Stimulated activated CD4-positive, alpha-beta T cell treated with anti-CD3 and anti-CD28 coated beads, TNF-alpha, amount 100 ng/mL, for 24 hours (primary cell): ENCODE results near the gene ZNF777.
"Not testable (repeated sequence)": the region's sequence is repeated elsewhere in the genome, so short reads cannot be mapped to it uniquely, and the experiment has no call there.

ENCODE experiments used
- DNase-seq, 3 experiments: peaks; one replicate each; pipeline ENCODE4 v3.0.0-alpha.2; 2020; ENCODE audit warnings: low read depth in 3 of 3

ZNF777 gene

DNA sequence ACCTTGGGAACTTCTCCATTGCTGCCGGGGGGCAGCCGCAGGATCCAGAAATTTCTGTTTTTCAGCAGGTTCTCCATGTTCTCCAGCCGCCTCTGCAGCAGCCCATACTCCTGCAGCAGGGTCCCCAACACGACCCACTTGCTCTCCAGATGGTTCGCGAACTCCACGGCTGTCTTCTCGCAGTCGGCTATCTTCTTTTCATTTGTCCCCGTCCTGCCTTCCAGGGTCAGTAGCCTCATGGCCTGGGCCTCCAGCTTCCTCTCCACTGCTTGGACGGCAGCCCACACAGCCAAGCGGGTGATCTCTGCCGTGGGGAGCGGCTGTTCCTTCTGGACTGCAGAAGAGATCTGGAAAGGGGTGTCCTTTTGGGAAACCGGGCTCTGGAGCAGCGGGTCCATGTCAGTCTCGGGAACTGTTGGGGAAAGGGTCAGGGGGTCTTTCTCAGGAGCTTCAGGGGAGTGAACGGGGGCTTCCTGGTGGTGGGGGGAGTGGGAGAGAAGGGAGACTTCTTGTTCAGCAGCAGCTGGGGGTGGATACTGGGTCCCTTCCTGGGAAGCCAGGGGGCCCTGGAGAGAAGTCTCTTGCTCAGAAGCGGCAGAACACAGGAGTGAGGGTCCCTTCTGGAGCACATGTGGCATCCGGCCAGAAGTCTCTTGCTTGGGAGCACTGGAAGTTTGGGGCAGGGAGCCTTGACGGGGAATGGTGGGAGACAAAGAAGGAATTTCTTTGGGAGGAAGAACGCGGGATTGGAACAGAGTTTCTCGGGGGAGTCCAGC lies 5.5 kb downstream of the ZNF777 start:
- no peak for DNase-seq

DNA sequence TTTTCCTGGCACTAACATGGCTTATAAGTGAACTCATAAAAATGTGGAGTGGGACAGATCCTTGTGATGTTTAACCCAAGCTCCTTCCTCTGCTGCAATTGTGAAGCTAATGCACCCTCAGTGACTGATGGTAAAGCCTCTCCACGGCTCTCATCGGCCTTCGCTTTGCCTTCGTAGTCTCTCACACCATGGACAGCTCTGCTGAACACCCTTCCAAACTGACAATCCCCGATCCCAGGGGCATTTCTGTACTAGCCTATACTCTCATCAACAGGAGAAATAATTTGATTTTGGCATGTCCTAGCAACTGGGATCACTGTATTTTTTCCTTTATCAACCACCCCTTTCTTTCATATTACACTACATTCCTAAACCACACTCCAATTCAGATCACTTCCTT lies 6.1 kb downstream of the ZNF777 start:
- no peak for DNase-seq

DNA sequence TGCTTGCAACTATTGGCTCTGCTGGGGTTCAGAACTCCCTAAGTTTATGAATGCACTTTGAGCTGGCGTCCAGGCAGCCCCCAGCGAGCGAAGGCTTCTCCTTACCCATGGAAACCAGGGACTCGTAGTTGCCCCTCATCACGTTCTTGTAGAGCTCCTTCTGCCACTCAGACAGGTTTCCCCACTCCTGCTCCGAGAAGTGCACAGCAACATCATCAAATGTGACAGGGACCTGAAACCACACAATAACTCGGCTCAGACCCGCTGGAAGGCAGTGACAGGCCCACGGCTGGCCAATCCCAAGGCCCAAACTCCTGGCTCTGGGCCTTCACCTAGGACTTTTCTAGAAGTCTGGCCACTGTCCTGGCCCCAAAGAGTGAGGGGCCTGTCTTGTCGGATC lies 6.9 kb downstream of the ZNF777 start:
- DNase-seq, result no peak

DNA sequence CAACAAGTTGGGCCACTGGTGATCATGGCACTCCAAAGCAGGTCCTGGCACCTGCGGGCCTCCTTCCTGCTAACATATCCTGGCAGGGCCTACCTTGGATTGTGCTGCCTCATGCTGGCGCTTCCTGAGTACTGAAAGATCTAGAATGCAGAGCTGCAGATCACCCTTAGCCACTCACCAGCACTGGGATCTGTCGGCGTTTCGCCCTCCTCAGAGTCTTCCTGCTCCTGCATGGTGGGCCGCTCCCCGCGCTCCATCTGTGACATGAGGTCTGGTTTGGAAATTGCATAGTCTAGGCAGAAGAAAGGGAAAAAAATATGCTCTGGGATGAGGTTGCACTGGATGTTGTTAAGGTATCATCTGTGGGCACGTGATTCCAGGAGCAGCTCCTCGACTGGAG lies 10.0 kb downstream of the ZNF777 start:
- no peak for DNase-seq

DNA sequence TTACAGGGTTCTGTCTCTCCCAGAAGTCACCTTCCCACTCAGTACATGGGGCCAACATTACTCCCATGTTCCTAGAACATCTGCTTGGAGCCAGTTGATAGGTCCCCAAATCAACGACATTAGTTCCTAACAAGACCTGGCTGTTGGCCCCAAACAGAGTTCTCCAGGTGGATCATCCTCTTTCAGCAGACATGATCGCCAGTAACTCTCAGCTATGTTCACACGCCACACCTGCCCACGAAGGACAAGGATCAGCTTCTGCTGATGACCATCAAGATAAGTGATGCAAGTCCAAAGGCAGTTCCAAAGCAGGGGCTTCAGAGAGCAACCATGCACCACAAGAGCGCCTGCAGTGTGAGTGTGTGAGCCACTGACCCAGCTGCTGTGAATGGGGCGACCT lies 11.0 kb downstream of the ZNF777 start:
- DNase-seq, result no peak

DNA sequence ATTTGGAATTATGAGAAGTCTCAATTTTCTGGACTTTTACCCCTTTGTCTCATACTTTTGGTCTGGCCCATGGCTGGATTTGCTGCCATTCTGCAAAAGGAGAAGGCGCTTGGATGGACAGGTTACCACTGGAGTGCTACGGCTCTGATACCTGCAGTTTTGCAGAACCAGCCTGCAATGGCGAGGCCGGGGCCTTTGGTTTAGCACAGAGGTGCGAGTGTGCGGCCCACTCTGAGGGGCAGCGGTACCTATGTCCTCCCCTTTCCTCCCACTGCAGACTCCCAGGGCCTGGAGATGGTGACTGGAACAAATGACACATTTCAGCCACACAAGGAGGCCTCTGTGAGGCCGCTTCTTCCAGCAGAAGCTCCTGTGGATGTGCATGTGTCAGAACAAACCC lies 11.9 kb downstream of the ZNF777 start:
- DNase-seq, result no peak

DNA sequence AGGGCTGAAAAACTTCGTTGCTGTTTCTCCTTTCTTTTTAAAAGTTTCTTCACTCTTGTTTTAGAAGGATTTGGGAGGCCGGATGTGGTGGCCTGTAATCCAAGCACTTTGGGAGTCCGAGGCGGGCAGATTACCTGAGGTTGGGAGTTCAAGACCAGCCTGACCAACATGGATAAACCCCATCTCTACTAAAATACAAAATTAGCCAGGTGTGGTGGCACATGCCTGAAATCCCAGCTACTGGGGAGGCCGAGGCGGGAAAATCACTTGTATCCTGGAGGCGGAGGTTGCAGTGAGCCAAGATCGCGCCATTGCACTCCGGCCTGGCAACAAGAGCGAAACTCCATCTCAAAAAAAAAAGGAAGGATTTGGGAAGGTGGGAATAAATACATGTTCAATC lies 14.8 kb downstream of the ZNF777 start:
- DNase-seq, result not testable (repeated sequence)

DNA sequence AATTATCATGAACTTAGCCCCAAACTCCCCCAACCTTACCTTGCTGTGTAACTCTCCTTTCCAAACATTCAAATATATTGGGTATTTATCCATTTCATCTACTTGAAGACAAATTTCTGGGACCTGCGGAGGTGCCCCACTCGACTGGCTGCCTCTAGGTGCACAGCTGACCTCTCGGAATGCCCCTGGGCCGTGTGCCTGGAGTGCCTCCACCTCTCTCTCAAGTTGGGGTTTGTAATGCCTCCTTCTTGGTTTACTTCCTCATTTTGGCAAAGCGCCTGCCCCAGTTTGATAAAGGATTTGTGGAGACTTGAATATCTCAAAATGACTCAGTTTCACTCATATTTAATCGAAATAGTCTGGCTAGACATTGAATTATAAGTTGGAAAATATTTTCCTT lies 16.6 kb downstream of the ZNF777 start:
- no peak for DNase-seq

DNA sequence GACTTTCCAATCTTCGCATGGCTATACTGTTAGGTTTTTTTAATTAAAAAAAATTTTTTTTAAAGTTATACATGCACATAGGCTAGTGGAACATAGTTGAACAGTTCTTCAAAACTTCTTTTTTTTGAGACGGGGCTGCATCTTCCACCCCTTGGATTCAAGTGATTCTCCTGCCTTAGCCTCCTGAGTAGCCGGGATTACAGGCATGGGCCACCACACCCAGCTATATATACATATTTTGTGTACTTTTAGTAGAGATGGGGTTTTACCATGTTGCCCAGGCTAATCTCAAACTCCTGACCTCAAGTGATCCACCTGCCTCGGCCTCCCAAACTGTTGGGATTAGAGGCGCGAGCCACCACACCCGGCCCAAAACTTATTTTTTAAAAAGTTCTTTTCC lies 17.3 kb downstream of the ZNF777 start:
- DNase-seq, result no peak

DNA sequence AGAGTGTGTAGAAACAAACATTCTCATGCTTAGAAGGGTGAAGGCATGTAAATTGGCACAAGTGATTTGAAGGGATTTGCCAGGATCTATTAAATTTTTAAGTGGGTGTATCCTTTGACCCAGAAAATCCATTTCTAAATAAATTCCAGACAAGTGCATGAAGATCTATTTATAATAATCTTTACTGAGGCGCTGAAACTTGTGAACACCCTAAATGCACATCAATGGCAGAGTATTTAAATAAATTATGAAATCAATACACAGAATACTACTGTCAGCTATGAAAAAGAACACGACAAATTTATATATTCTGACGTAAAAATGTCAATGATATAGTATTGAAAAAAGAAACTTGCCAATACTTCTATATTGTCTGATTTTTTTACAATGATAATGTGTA lies 17.9 kb downstream of the ZNF777 start:
- DNase-seq, result no peak

DNA sequence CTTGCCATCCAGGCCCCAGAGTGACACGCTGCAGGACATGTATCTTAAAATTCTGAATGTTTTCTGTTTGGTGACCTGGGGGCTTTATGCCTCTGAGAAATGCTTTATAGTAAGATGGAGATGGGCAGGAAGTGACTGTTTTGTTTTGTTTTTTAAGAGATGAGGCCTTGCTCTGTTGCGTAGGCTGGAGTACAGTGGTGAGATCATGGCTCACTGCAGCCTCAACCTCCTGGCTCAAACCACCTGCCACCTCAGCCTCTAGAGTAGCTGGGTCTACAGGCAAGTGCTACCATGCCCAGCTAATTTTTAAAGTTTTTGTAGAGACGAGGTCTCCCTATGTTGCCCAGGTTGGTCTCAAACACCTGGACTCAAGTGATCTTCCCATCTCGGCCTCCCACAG lies 20.6 kb downstream of the ZNF777 start:
- no peak for DNase-seq

DNA sequence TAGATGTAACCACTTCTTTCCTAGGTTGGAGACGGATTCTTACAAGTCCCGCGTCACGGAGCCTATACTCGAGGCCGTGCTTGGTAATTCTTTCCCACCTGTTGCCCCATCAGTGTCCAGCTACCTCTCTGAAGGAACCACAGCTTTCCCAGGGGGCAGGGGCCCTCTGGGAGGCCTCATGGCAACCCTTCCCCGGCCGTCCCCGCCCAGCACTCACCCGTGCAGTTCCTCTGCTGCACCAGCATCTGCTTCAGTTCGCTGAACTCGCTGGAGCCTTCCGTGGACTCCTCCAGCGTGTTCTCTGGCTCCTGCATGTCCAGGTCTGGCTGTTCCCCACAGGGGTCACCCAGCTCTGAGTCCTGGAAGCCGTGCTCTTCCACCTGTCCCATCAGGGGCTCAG lies 24.5 kb downstream of the ZNF777 start:
- DNase-seq, result no peak

DNA sequence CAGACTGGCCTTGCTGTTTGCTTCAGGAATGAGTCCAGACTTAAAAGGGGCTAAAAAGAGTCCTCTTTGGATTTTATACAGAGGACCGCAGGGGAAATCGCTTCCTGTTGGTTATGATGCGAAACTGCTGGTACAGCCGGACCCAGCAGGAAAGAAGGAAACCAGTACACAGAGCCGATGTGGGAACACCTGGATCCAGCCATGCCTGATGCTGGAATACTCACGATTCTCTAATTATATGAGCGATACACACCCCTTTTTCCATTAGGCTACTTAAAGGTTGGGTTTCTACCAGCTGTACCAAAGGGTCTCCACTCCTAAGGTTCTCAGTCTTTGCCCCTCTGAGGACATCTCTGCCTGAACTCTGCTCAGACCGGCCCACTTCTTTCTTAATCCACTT lies 27.7 kb downstream of the ZNF777 start:
- no peak for DNase-seq

DNA sequence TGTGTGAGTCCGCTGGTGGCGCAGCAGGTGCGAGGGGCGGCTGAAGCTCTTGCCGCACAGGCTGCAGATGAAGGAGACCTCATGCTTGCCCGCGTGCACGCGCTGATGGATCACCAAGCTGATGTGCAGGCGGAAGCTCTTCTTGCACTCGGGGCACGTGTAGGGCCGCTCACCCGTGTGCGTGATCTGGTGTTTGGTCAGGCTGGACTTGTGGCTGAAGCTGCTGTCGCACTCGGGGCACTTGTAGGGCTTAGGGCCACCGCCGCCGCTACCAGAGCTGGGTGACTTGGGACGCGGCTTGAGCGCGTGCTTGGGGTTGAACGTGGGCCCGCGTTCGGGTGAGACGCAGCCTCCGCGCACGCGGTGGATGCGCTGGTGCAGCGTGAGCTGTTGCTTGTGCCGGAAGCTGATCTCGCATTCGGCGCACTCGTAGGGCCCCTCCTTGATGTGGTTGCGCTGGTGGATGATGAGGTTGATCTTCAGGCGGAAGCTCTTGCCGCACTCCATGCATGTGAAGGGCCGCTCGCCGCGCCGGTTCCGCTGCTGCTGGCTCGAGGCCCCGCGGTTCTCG lies 28.7 kb downstream of the ZNF777 start:
- no peak for DNase-seq

DNA sequence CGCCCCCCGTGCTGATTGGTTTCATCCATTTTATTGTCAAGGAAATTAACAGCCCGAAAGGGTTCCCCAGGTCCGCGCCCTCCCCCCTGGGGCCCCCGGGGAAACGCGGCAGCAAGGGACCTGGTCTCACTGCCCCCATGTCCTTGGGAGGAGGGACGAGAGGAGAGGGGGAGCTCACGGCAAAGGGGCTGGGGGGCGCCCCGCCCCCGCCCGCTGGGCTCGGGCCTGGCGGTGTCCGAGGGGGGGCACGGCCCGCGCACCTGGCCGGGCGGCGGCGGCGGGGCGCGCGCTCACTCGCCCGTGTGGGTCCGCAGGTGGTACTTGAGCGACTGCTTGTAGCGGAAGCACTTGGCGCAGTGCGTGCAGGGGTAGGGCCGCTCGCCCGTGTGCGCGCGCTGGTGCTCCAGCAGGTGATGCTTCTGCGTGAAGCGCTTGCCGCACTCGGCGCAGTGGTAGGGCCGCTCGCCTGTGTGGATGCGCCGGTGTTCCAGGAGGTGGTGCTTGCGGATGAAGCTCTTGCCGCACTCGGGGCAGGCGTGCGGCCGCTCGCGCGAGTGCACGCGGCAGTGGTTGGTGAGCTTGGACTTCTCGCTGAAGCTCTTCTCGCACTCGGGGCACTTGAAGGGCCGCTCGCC lies 29.3 kb downstream of the ZNF777 start:
- no peak for DNase-seq

DNA sequence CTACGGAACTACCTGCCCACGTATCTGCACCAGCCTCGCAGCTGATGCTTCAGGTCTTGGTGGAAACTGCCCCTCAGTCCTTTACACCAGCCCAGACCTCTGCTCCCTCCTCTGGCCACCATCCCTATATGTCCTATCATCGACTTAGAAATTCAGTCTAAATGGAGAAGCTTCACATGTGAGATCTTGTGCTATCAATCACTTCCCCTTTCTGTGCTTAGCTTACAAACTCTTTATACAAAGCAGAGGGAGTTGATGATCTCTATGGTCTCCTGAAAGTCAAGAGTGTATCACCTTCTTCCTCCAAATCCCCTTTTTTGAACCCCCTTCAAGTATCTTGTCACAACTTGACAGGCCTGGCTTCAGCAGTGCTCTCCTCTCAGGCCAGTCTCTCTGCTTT lies 30.7 kb downstream of the ZNF777 start:
- no peak for DNase-seq

DNA sequence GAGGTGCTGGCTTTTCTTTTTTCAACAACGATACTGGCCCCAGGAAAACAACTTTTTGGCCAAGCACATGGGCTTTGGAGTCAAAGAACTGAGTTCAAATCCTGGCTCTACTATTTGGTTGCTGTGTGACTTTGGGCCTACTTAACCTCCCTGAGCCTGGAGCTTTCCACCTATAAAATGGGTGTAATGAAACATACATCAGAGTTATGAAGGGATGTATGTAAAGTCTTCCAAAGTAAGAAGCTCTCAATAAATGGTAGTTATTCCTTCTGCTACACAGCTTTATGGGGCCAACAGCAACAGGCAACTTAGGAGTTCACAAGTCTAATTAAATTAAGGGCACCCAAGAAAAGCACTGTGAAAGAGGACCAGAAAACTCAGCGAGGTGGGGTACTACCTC lies 33.0 kb downstream of the ZNF777 start:
- no peak for DNase-seq

DNA sequence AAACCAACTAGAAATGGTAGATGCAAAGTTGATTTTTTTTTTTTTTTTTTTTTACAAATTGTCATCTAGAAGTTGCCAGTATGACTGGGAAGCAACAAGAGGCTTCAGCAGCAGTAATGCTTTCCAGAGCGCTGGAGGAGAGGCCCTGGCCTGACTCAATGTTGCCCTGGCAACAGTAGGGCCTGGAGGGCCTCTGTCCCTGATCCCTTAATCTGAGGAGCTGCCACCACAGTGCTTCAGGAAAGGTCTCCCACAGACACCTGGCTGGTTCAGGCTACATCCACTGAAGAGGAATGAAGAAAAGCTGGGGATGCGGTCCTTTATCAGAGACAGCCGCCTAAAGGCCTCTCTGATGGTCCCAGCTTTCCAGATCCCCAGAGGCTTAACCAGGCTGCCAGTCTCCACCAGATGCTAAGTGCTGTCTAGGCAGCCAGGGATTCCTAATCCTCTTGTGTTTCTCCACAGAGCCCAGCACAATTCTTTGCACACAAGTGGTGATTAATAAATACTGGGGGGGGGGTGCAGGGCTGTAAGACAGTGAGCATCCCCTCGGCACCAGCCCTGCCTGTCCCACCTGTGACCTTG lies 33.7 kb downstream of the ZNF777 start:
- no peak for DNase-seq

DNA sequence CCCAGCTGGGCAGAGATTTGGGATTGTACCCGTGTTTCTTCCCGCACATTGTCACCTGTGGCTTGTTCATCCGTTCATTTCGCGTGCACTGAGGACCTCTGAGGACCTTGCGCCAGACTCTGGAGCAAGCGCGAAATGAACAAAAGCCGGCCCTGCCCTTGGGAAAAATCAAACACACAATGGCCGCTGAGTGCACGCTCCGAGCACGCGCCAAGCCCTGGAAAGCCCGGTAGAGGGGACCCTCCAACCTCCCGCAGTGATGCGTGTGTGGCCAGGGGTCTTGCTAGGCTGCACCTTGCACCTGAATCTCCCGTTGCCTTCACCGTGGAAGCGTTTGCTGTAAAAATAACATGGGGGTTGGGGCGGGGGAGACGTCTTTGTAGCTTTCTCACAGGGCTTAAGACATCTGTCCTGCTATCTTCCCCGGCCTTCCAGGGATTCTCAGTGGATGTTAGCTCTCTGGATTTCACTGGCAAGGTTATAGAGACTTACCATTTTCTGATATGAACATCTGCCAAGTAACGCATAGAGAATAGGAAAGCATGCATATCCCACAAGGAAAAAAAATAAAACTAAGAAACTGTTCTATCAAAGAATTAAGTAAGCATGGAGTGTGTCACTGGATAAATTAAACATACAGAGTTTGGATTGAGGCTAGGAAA lies 37.3 kb downstream of the ZNF777 start:
- no peak for DNase-seq

DNA sequence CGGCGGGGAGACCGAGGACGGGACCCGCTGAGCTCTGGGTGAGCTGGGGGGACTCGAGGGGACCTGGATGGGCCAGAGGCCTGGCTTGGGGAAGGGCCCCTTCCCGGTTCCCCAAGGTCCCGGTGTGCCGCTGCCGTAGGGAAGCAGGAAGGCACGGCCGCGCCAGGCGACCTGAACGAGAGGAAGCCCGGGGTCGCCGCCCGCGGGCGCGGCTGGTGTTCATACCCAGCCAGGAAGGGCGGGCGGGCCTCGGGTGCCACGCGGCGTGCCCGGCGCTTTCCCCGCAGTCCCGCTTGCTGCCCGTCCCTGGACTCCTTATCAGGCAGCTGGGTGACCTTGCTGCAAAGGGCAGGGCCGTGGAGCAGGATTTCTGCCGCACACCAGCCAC lies 38.0 kb downstream of the ZNF777 start:
- DNase-seq, result peak in 1 of 3 experiments; percentile 34

DNA sequence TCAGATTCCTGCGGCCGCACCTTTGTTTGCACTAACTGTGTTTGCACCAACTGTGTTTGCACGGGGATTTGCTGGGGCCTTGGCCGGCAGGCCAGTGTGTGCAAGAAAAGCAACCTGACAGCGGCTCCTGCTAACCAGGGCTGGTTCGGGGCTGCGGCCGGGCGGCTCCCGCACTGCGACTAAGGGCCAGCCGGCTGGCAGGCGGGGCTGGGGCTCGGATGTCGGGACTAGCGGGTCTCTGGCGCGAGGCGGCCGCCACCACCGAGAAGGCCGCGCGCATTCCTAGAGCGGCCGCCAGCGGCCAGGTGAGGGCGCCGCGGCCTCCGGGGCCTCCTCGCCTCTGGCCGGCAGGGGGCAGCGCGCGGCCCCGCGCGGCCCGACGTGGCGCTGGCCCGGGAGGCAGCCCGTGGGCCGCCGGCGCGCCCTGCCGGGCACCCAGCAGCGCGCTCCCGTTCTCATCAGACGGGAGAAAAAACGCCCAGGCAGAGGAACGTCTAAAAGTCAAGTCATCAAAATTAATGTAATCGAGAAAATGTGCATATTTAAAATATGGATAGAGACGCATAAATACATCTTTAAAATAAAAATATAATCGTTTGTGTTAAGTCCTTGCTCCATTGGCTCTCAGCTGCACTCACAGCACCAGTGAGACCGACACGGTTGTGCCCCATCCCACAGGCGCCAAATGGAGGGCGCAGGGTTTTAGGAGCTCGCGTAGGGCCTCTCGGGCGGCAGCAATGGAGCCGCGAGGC lies 38.5 kb downstream of the ZNF777 start:
- DNase-seq, result peak in 2 of 3 experiments; percentile 27 to 68

DNA sequence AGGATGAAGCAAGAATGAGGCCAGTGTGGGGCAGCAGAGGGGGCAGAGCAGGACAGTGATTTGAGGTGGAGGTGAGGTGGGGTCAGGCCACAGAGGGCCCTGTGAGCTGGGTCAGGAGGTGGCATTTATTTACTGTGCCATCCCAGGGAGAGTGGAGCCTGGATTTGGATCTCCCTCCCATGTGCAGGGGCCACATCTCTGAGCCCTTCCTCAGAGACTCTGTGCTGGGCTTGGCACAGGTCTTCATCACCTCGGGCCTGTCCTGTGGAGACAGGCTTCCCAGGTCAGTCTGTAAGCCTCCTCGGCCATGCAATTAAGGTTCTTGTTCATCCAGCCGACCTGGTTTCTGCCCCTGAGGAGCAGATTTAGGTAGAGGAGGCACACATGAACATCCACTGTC lies 40.9 kb downstream of the ZNF777 start:
- no peak for DNase-seq
